Measurements from ENCODE around the gene FAM181B. TPM values are rescaled to one million over a fixed set of nuclear protein-coding genes. Genes with fewer than 3 reads are reported as not detected.

FAM181B gene
- total RNA-seq, 1 experiment from 2014 or later, result 0.44 TPM

- Histone ChIP-seq H3K56ac (ENCODE audit: insufficient read length, low read depth, low read length) (no peak overlapping the region), H3K23ac (ENCODE audit: insufficient read length, low read depth, low read length) (no peak overlapping the region), H3K14ac (ENCODE audit: insufficient read depth, low read length) (no peak overlapping the region), H3K9ac (ENCODE audit: extremely low read depth, insufficient read length, low read length) (no peak overlapping the region), H3K27ac (ENCODE audit: insufficient read length, low read depth, low read length) (no peak overlapping the region), H3K18ac (ENCODE audit: insufficient read length, low read depth, low read length) (no peak overlapping the region), H2BK12ac (ENCODE audit: insufficient read length, low read depth, low read length) (no peak overlapping the region), H2BK15ac (ENCODE audit: low read depth, low read length) (no peak overlapping the region), H2BK20ac (ENCODE audit: low read depth, low read length, poor library complexity, severe bottlenecking) (no peak overlapping the region), H4K8ac (replicated peaks; ENCODE audit: insufficient read length, low read depth, low read length) (no peak overlapping the region), H2AFZ (ENCODE audit: low read length) (no peak overlapping the region), H4K20me1 (ENCODE audit: control insufficient read depth, insufficient read depth, insufficient read length) (no peaks in the 10 kb centered on the region), H2BK5ac (ENCODE audit: insufficient read length, low read length) (no peak overlapping the region), H3K4me1 (ENCODE audit: insufficient read depth, low read length) (no peaks in the 10 kb centered on the region), H2AK5ac (ENCODE audit: insufficient read length, low read length) (no peak overlapping the region), H3K79me1 (ENCODE audit: insufficient read depth, low read depth, low read length, poor library complexity, severe bottlenecking) (no peaks in the 10 kb centered on the region), H2BK120ac (ENCODE audit: low read depth, low read length, poor library complexity, severe bottlenecking) (no peak overlapping the region), H3K9me3 (ENCODE audit: control insufficient read depth, low read depth, low read length) (no peaks in the 10 kb centered on the region), H3T11ph (ENCODE audit: low read length) (no peak overlapping the region), H3K27me3 (ENCODE audit: insufficient read depth, low read length) (no peaks in the 10 kb centered on the region), H4K91ac (ENCODE audit: insufficient read length, low read depth, low read length) (no peak overlapping the region), H3K23me2 (ENCODE audit: insufficient read length, low read depth, low read length, poor library complexity, severe bottlenecking) (no peaks in the 10 kb centered on the region), H3K4ac (ENCODE audit: low read depth, low read length) (no peak overlapping the region), H4K5ac (ENCODE audit: insufficient read length, low read depth, low read length) (no peak overlapping the region), H3K4me2 (ENCODE audit: insufficient read depth, insufficient read length, low read length) (no peak overlapping the region), H3K79me2 (ENCODE audit: insufficient read depth, low read length) (no peaks in the 10 kb centered on the region)
- H3K4me1 Mint-ChIP-seq, result peaks cover 0 to 2% of the 10 kb centered on the region in 2 experiments; a peak in 1 of 4 replicates
- no peaks in the 10 kb centered on the region for H3K36me3 Mint-ChIP-seq (ENCODE audit: insufficient read depth in 1 of 3, low read depth in 3 of 3)
- no peak overlapping the region for H3K4me3 Mint-ChIP-seq
- no peak overlapping the region for H3K27ac Mint-ChIP-seq
- TF ChIP-seq CTCF (conservative IDR thresholded peaks at IDR 0.05), result no peak
- H3K27me3 Mint-ChIP-seq (ENCODE audit: low read depth), result no peaks in the 10 kb centered on the region
- no CpG with 5 or more reads among the region's 1 CpG for WGBS (ENCODE audit: extremely low coverage, insufficient read length, low lambda C conversion rate)
- DNase-seq, result no peak
- H3K9me3 Mint-ChIP-seq, result no peaks in the 10 kb centered on the region
Observed at GRCh38 chr11:82767123-82767522, 33.5 kb upstream of the FAM181B start.

Data from H9 (cell line).